GM18873 (cell line): ENCODE measurements around the gene IGF2BP2.

ENCODE experiments used
- ATAC-seq: cut with Tn5 transposase; IDR thresholded peaks from one replicate; pipeline ENCODE4 v1.9.1; 2021; ENCODE audit warnings: mild to moderate bottlenecking, moderate library complexity, moderate number of reproducible peaks; ENCODE audit not compliant: unreplicated experiment, low FRiP score

The IGF2BP2 gene

GRCh38 chr3:185606196-185606595 is 218.6 kb downstream of the IGF2BP2 start:
- no peak for ATAC-seq

GRCh38 chr3:185605566-185605965 is 219.3 kb downstream of the IGF2BP2 start:
- no peak for ATAC-seq

- no peak for ATAC-seq
Observed at GRCh38 chr3:185595526-185595925, 229.3 kb downstream of the IGF2BP2 start.

GRCh38 chr3:185594073-185594472 is 230.8 kb downstream of the IGF2BP2 start:
- no peak for ATAC-seq
